ENCODE measurements around the gene TUBA8.
"Not testable (repeated sequence)": the region's sequence is repeated elsewhere in the genome, so short reads cannot be mapped to it uniquely, and the experiment has no call there.

- not testable (repeated sequence) for TF ChIP-seq CTCF, POLR2A (IDR thresholded peaks at IDR 0.05)
Observed at GRCh38 chr22:18106550-18107341, 3.9 kb upstream of the TUBA8 start.

Measured in tibial nerve (tissue), 3 donors.